Activated T-cell treated with anti-CD3 and anti-CD28 coated beads, Interleukin-2, amount 50 U/mL, for 72 hours (primary cell): Measurements from ENCODE around the gene DTWD1. TPM values are rescaled to one million over a fixed set of nuclear protein-coding genes. Genes with fewer than 3 reads are reported as not detected.
"Not testable (repeated sequence)": the region's sequence is repeated elsewhere in the genome, so short reads cannot be mapped to it uniquely, and the experiment has no call there.

ENCODE experiments used
- ATAC-seq, 2 donors: fragments of 150-1000 bp; cut with Tn5 transposase; replicated peaks in 1 of 2; 2 replicates each; pipeline ENCODE4 v1.10.0; 2021; ENCODE audit warnings: moderate library complexity in 2 of 2, mild to moderate bottlenecking in 1 of 2
- DNase-seq, 2 donors: peaks; one replicate each; pipeline ENCODE4 v3.0.0; 2021 to 2022; ENCODE audit warnings: mixed read lengths in 1 of 2
- H3K27ac Mint-ChIP-seq: one replicate; pipeline ENCODE4 v1.8.0; 2022; ENCODE audit warnings: mild to moderate bottlenecking, moderate library complexity, mixed read lengths
- H3K27me3 Mint-ChIP-seq: one replicate; pipeline ENCODE4 v1.8.0; 2022; ENCODE audit warnings: low read depth, mixed read lengths
- H3K36me3 Mint-ChIP-seq, 2 donors: one replicate each; pipeline ENCODE4 v1.8.0; 2022; ENCODE audit warnings: mixed read lengths in 2 of 2, mild to moderate bottlenecking in 1 of 2; ENCODE audit not compliant: insufficient read depth in 2 of 2
- H3K4me1 Mint-ChIP-seq: one replicate; pipeline ENCODE4 v1.8.0; 2022; ENCODE audit warnings: low read depth, mixed read lengths
- H3K4me3 Mint-ChIP-seq, 2 donors: one replicate each; pipeline ENCODE4 v1.8.0; 2022; ENCODE audit warnings: mild to moderate bottlenecking in 2 of 2, mixed read lengths in 2 of 2, moderate library complexity in 2 of 2
- H3K9me3 Mint-ChIP-seq, 2 donors: one replicate each; pipeline ENCODE4 v1.8.0; 2022; ENCODE audit warnings: mixed read lengths in 2 of 2
- total RNA-seq, 2 donors: library from RNA; stranded (reverse); gene quantifications; one replicate each; pipeline ENCODE4 v1.2.3, GENCODE V29; 2022

The DTWD1 gene
- total RNA-seq = 10 to 100 TPM; 17.2 to 20.0 TPM

GRCh38 chr15:49620658-49621368 lies at the start of gene DTWD1, which contains the start of gene FAM227B:
Gene DTWD1 (plus strand): TSS chr15:49621048. CDS start chr15:49625168, 4,120 bp downstream.
Gene FAM227B (minus strand): TSS chr15:49620818. CDS start chr15:49615171, 5,647 bp downstream.
- Mint-ChIP-seq H3K9me3 (peaks cover 0 to 4% of the 10 kb centered on the region in 2 donors), H3K4me3 (peak within 1 kb of the TSS; percentile 92 to 94), H3K4me1 (peaks cover 39% of the 10 kb centered on the region), H3K27me3 (no peaks in the 10 kb centered on the region), H3K27ac (peak within 1 kb of the TSS; percentile 92), H3K36me3 (peaks cover 6 to 16% of the 10 kb centered on the region in 2 donors)
- DNase-seq = peak; percentile 92
- ATAC-seq = peak; percentile 99

GRCh38 chr15:49573421-49573820 lies 47.4 kb upstream of the DTWD1 start:
- peaks cover 8 to 16% of the 10 kb centered on the region in 2 donors for H3K9me3 Mint-ChIP-seq
- ATAC-seq (no peak), DNase-seq (no peak)
- H3K36me3 Mint-ChIP-seq = peaks cover 9 to 15% of the 10 kb centered on the region in 2 donors
- H3K4me3 Mint-ChIP-seq = no peak overlapping the region
- H3K27ac Mint-ChIP-seq = no peak overlapping the region
- H3K4me1 Mint-ChIP-seq = no peaks in the 10 kb centered on the region
- no peaks in the 10 kb centered on the region for H3K27me3 Mint-ChIP-seq

- Mint-ChIP-seq H3K4me1 (no peaks in the 10 kb centered on the region), H3K27me3 (no peaks in the 10 kb centered on the region), H3K9me3 (peaks cover 0 to 2% of the 10 kb centered on the region in 2 donors), H3K36me3 (peaks cover 1 to 3% of the 10 kb centered on the region in 2 donors), H3K27ac (no peak overlapping the region), H3K4me3 (no peak overlapping the region)
- DNase-seq = no peak
- ATAC-seq = no peak
Observed at GRCh38 chr15:49589030-49589429, 31.8 kb upstream of the DTWD1 start.

- not testable (repeated sequence) for ATAC-seq, DNase-seq, H3K4me1 Mint-ChIP-seq, H3K27ac Mint-ChIP-seq, H3K4me3 Mint-ChIP-seq, H3K27me3 Mint-ChIP-seq
- H3K9me3 Mint-ChIP-seq = peaks cover 10 to 15% of the 10 kb centered on the region in 2 donors
- peaks cover 9 to 11% of the 10 kb centered on the region in 2 donors for H3K36me3 Mint-ChIP-seq
Observed at GRCh38 chr15:49592829-49593316, 28.0 kb upstream of the DTWD1 start.

- ATAC-seq (no peak), DNase-seq (no peak)
- Mint-ChIP-seq H3K9me3 (peaks cover 16 to 20% of the 10 kb centered on the region in 2 donors), H3K4me3 (no peak overlapping the region), H3K27me3 (no peaks in the 10 kb centered on the region), H3K27ac (no peak overlapping the region), H3K36me3 (peaks cover 11 to 16% of the 10 kb centered on the region in 2 donors), H3K4me1 (no peaks in the 10 kb centered on the region)
Observed at GRCh38 chr15:49604625-49605409, 16.0 kb upstream of the DTWD1 start.

GRCh38 chr15:49605588-49605987 lies 15.3 kb upstream of the DTWD1 start:
- no peak for DNase-seq
- no peak overlapping the region for H3K4me3 Mint-ChIP-seq
- H3K4me1 Mint-ChIP-seq = no peaks in the 10 kb centered on the region
- H3K9me3 Mint-ChIP-seq = peaks cover 14 to 20% of the 10 kb centered on the region in 2 donors
- ATAC-seq = no peak
- no peak overlapping the region for H3K27ac Mint-ChIP-seq
- peaks cover 11 to 16% of the 10 kb centered on the region in 2 donors for H3K36me3 Mint-ChIP-seq
- no peaks in the 10 kb centered on the region for H3K27me3 Mint-ChIP-seq

- DNase-seq (no peak), ATAC-seq (no peak)
- Mint-ChIP-seq H3K4me3 (no peak overlapping the region), H3K36me3 (peaks cover 8 to 13% of the 10 kb centered on the region in 2 donors), H3K4me1 (no peaks in the 10 kb centered on the region), H3K27ac (no peak overlapping the region), H3K9me3 (peaks cover 12 to 17% of the 10 kb centered on the region in 2 donors), H3K27me3 (no peaks in the 10 kb centered on the region)
Observed at GRCh38 chr15:49606594-49606993, 14.3 kb upstream of the DTWD1 start.

- no peaks in the 10 kb centered on the region for H3K27me3 Mint-ChIP-seq
- DNase-seq = no peak
- peaks cover 8 to 11% of the 10 kb centered on the region in 2 donors for H3K36me3 Mint-ChIP-seq
- no peak overlapping the region for H3K27ac Mint-ChIP-seq
- no peak for ATAC-seq
- H3K9me3 Mint-ChIP-seq = peaks cover 6 to 11% of the 10 kb centered on the region in 2 donors
- no peak overlapping the region for H3K4me3 Mint-ChIP-seq
- no peaks in the 10 kb centered on the region for H3K4me1 Mint-ChIP-seq
Observed at GRCh38 chr15:49610157-49610918, 10.5 kb upstream of the DTWD1 start.

- not testable (repeated sequence) for H3K27ac Mint-ChIP-seq, H3K4me3 Mint-ChIP-seq, H3K4me1 Mint-ChIP-seq, DNase-seq, H3K27me3 Mint-ChIP-seq, ATAC-seq
- H3K9me3 Mint-ChIP-seq = peaks cover 8 to 12% of the 10 kb centered on the region in 2 donors
- peaks cover 11 to 13% of the 10 kb centered on the region in 2 donors for H3K36me3 Mint-ChIP-seq
Observed at GRCh38 chr15:49612240-49612639, 8.6 kb upstream of the DTWD1 start.

- peak overlapping the region; percentile 44 for H3K27ac Mint-ChIP-seq
- no peaks in the 10 kb centered on the region for H3K27me3 Mint-ChIP-seq
- peaks cover 11 to 18% of the 10 kb centered on the region in 2 donors for H3K36me3 Mint-ChIP-seq
- H3K4me1 Mint-ChIP-seq = peaks cover 39% of the 10 kb centered on the region
- no peak for ATAC-seq
- no peak for DNase-seq
- H3K4me3 Mint-ChIP-seq = peak overlapping the region in 1 of 2 donors; percentile 47
- H3K9me3 Mint-ChIP-seq = peaks cover 8 to 12% of the 10 kb centered on the region in 2 donors
Observed at GRCh38 chr15:49619226-49619625, 1.6 kb upstream of the DTWD1 start.

GRCh38 chr15:49620199-49620598 lies 649 bp upstream of the DTWD1 start:
- Mint-ChIP-seq H3K27me3 (no peaks in the 10 kb centered on the region), H3K27ac (peak overlapping the region; percentile 92), H3K4me3 (peak overlapping the region; percentile 92 to 94), H3K9me3 (peaks cover 2 to 4% of the 10 kb centered on the region in 2 donors), H3K36me3 (peaks cover 5 to 15% of the 10 kb centered on the region in 2 donors), H3K4me1 (peaks cover 39% of the 10 kb centered on the region)
- DNase-seq (no peak), ATAC-seq (no peak)

- Mint-ChIP-seq H3K36me3 (peaks cover 6 to 18% of the 10 kb centered on the region in 2 donors), H3K4me3 (peak overlapping the region; percentile 92 to 94), H3K27ac (peak overlapping the region; percentile 92), H3K4me1 (peaks cover 39% of the 10 kb centered on the region), H3K27me3 (no peaks in the 10 kb centered on the region), H3K9me3 (peaks cover 0 to 4% of the 10 kb centered on the region in 2 donors)
- DNase-seq (no peak), ATAC-seq (no peak)
Observed at GRCh38 chr15:49621401-49621811, 558 bp downstream of the DTWD1 start.
